ENCODE measurements around the gene NFX1. TPM values are rescaled to one million over a fixed set of nuclear protein-coding genes. Genes with fewer than 3 reads are reported as not detected.

The NFX1 gene
- total RNA-seq, result 19.3 and 22.2 TPM in 2 replicates

DNA sequence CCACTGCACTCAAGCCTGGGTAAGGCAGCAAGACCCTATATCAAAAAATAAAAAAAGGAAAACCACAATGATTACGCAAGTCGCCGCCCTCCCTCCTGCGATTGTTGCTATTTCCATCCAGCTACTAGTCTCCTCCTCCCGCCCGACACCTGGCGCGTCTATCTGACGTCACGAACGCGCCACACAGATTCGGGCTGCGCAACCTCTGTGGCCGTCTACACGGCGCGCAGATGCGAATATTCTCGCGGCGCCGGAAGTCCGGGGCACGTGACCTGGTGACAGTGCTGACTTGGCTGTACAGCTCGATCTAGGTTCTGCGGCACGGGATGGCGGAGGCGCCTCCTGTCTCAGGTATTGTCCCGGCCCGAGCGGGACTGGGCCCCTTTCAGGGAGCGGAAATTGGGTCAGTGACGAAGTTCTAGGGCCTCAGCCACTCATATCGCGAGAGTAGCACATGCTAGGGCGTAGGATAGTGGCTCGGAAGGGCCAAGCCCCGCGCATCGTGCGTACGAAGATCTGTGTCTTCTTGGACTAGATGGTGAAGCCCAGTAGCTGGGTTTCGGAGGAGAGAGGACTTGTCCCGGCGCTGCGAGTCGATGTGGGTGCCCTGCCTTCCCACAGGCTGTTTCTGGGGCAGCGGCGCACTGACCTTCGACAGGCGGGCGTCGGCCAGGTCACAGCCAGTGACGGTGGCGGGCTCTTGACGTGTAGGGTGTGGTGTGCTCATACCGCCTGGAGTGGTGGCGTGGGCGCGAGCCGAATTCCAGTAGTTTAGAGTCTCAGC is at the start of gene NFX1:
NFX1 (plus strand) TSS at position 270 of the 784 bp plus-strand sequence; CDS start at position 327, 57 bp downstream.

DNA sequence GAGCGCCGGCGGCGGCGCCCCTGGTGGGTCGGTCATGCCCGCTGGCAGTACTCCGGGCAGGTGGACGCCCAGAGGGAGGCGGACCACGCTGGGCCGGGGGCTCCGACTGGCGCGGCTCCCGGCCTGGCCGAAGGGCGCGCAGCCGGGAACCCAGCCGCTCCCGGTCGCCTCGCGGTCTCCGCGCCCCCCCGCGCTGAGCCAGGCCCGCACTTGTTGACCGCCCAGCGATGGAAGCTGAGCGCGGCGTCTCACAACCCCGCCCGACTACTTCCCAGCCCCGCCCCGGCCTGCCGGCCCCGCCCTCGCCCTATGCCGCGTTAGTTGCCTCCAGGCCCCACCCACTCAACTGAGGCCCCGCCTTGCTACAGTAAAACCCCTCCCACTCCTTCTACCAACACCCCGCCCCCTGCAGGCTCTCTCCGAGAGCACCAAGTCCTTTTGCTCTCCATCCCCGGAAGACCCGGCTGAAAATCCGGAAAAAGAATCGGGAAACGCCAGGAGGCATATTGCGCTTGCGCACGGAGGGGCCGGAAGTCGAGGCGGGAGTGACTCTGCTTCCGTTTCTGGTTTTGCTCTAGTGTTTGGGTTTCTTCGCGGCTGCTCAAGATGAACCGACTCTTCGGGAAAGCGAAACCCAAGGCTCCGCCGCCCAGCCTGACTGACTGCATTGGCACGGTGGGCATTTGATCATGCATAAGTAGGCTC is 25.7 kb upstream of the NFX1 start, which contains the start of the genes BAG1 and CHMP5:
BAG1 (minus strand) TSS at position 236 of the 705 bp plus-strand sequence.
CHMP5 (plus strand) TSS at position 577 of the 705 bp plus-strand sequence; CDS start at position 607, 30 bp downstream.

GRCh38 chr9:33402371-33402770 is 112.1 kb downstream of the NFX1 start, which contains the start of gene AQP7:
AQP7 (minus strand) TSS chr9:33402568; CDS start chr9:33401262, 1,306 bp downstream.

Small RNAs within 50 kb of the gene (small RNA-seq; reads per million reads assigned to genes)
- not detected for gene RF00019

Other genes with a start within 250 kb of the NFX1 start
- 26.8 and 31.5 TPM in 2 replicates for gene SMU1, start 213.8 kb upstream of the NFX1 start, total RNA-seq
- gene B4GALT1, start 123.2 kb upstream of the NFX1 start, total RNA-seq, result 21.4 and 24.8 TPM in 2 replicates
- not detected in 2 replicates for gene SPINK4, start 50.3 kb upstream of the NFX1 start, total RNA-seq
- gene BAG1, start 25.8 kb upstream of the NFX1 start, total RNA-seq, result 30.1 and 58.3 TPM in 2 replicates
- 67.5 and 68.6 TPM in 2 replicates for gene CHMP5, start 25.5 kb upstream of the NFX1 start, total RNA-seq
- 0.19 TPM in 1 of 2 replicates, not detected in the other for gene AQP7, start 112.1 kb downstream of the NFX1 start, total RNA-seq
- gene AQP3, start 157.1 kb downstream of the NFX1 start, total RNA-seq, result 0.10 TPM in 1 of 2 replicates, not detected in the other
- 41.2 and 41.5 TPM in 2 replicates for gene NOL6, start 183.4 kb downstream of the NFX1 start, total RNA-seq
- 2.0 and 5.7 TPM in 2 replicates for gene ANKRD18B, start 233.7 kb downstream of the NFX1 start, total RNA-seq

Measured in vein endothelial cell (primary cell).